Left lung (tissue), 10 donors: Measurements from ENCODE around the gene CDC25B. TPM values are rescaled to one million over a fixed set of nuclear protein-coding genes. Genes with fewer than 3 reads are reported as not detected.

ENCODE experiments used
- ATAC-seq: fragments of 200-7000 bp; cut with Tn5 transposase; one replicate; pipeline ENCODE4 v1.9.1; 2020; ENCODE audit warnings: moderate library complexity
- DNase-seq, 4 donors: peaks; one replicate each; pipeline ENCODE4 v3.0.0-alpha.2; 2013 to 2020
- H3K27ac ChIP-seq, 2 donors: fragments of 200-600 bp; sonication (generic) in 1 of 2; one replicate each; pipeline versions ENCODE4 v1.5.0 to v1.8.0; 2020 to 2021
- H3K27me3 ChIP-seq, 2 donors: fragments of 200-600 bp; sonication (generic) in 1 of 2; one replicate each; pipeline versions ENCODE4 v1.5.0 to v1.8.0; 2020 to 2021
- H3K36me3 ChIP-seq, 2 donors: fragments of 200-600 bp; sonication (generic) in 1 of 2; one replicate each; pipeline versions ENCODE4 v1.5.0 to v1.8.0; 2020 to 2021
- H3K4me1 ChIP-seq, 2 donors: fragments of 200-600 bp; one replicate each; pipeline ENCODE4 v1.8.0; 2021
- H3K4me3 ChIP-seq, 2 donors: fragments of 200-600 bp; sonication (generic) in 1 of 2; one replicate each; pipeline versions ENCODE4 v1.5.0 to v1.8.0; 2020 to 2021; ENCODE audit warnings: mild to moderate bottlenecking in 1 of 2
- H3K9me3 ChIP-seq, 2 donors: fragments of 200-600 bp; sonication (generic) in 1 of 2; one replicate each; pipeline versions ENCODE4 v1.5.0 to v1.8.0; 2020 to 2021
- CTCF ChIP-seq, 2 donors: fragments of 200-600 bp; sonication (generic) in 1 of 2; IDR thresholded peaks; one replicate each; pipeline versions ENCODE4 v1.5.0 to v1.8.0; 2021; ENCODE audit warnings: antibody characterized with exemption in 2 of 2
- intact Hi-C, 2 donors: fragments of 100-400 bp; cut with DNase I; formaldehyde crosslinking; loops; one replicate each; pipeline versions ENCODE4 v1.11.2 to v1.14.2; 2022
- polyA plus RNA-seq, 6 donors: library from polyadenylated mRNA; unstranded; fragments of 120-200 nt; gene quantifications; one replicate each; pipeline ENCODE4 v1.2.1, GENCODE V29; 2013; ENCODE audit not compliant: insufficient read length in 6 of 6
- total RNA-seq, 2 donors: library from RNA; stranded (reverse); fragmentation: NEBNext Ultra II Directional; extraction: Animal tissue kit (Norgen Biotek cat#: 25700); gene quantifications; one replicate each; pipeline ENCODE4 v1.2.1, GENCODE V29; 2021
- donor health status: DM: no; HTN: yes; CAD: no.
- donor health status: DM: no; HTN: no; CAD: no.

CDC25B gene
- total and polyA plus RNA-seq, 8 donors: 50.8 to 121 (median 60.4) TPM

DNA sequence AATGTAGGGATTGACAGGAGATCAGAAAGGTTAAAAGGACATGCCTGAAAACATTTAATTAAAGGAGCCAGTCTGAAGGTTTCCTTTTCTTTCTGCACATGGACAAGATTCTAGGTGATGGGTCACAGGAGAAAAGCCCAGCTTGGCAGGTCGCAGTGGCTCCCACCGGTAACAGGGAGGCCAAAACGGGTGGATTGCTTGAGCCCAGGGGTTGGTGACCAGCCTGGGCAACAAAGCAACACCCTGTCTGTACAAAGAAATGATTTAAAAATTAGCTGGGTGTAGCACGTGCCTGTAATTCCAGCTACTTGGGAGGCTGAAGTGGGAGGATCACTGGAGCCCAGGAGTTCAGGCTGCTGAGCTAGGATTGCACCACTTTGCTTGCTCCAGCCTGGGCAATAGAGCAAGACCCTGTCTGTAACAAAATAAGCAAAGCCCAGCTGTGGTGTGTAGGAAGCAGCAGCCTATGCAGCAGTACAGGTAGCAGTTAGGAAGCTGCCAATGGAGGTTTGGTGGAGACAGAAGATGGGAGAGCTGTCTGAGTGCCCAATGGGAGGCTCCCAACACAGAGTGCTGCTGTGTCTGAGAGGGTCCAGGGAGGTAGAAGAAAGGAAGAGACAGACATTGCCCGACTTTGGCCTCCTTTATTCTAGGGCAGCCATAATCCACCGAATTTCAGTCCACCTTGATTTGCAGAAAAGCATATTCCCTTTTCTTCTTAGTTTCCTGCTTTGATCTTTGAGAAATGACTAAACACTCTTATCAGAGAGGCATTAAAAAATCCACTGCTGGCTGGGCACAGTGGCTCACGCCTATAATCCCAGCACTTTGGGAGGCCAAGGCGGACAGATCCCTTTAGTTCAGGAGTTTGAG, 17.1 kb downstream of the CDC25B start:
- intact Hi-C loops: no loop called here

GRCh38 chr20:3813848-3814581, 17.9 kb downstream of the CDC25B start:
- Histone ChIP-seq H3K4me1 (peaks cover 31 to 74% of the 10 kb centered on the region in 2 donors), H3K27ac (peak overlapping the region in 1 of 2 donors; percentile 88), H3K27me3 (no peaks in the 10 kb centered on the region), H3K4me3 (no peak overlapping the region), H3K9me3 (no peaks in the 10 kb centered on the region), H3K36me3 (no peaks in the 10 kb centered on the region)
- TF ChIP-seq CTCF (IDR thresholded peaks at IDR 0.05): no peak
- intact Hi-C loops: no loop called here
- DNase-seq (no peak), ATAC-seq (no peak)

More for the DNA sequence above, 17.1 kb downstream of the CDC25B start:
- no peak for ATAC-seq
- Histone ChIP-seq H3K36me3 (no peaks in the 10 kb centered on the region), H3K27ac (peak overlapping the region; percentile 19 to 88), H3K9me3 (no peaks in the 10 kb centered on the region), H3K27me3 (no peaks in the 10 kb centered on the region), H3K4me1 (peaks cover 31 to 73% of the 10 kb centered on the region in 2 donors), H3K4me3 (no peak overlapping the region)
- no peak for DNase-seq
- no peak for TF ChIP-seq CTCF (IDR thresholded peaks at IDR 0.05)

GRCh38 chr20:3814928-3815495, 18.9 kb downstream of the CDC25B start:
- peaks cover 33 to 76% of the 10 kb centered on the region in 2 donors for H3K4me1 ChIP-seq
- DNase-seq: no peak
- intact Hi-C loops: loop anchor here in 1 of 2 donors (5.0 kb wide), 1 partner anchor 33 kb away; the partner anchor contains the start of gene SPEF1
- no peak overlapping the region for H3K4me3 ChIP-seq
- ATAC-seq: no peak
- no peaks in the 10 kb centered on the region for H3K27me3 ChIP-seq
- no peaks in the 10 kb centered on the region for H3K9me3 ChIP-seq
- no peak overlapping the region for H3K27ac ChIP-seq
- no peak for TF ChIP-seq CTCF (IDR thresholded peaks at IDR 0.05)
- H3K36me3 ChIP-seq: no peaks in the 10 kb centered on the region

GRCh38 chr20:3815703-3816315, 19.7 kb downstream of the CDC25B start:
- intact Hi-C loops: loop anchor here in 1 of 2 donors (5.0 kb wide), 1 partner anchor 34 kb away; the partner anchor contains the start of gene SPEF1
- DNase-seq (no peak), ATAC-seq (no peak)
- no peaks in the 10 kb centered on the region for H3K36me3 ChIP-seq
- no peak for TF ChIP-seq CTCF (IDR thresholded peaks at IDR 0.05)
- H3K27ac ChIP-seq: no peak overlapping the region
- H3K27me3 ChIP-seq: no peaks in the 10 kb centered on the region
- no peak overlapping the region for H3K4me3 ChIP-seq
- H3K9me3 ChIP-seq: no peaks in the 10 kb centered on the region
- H3K4me1 ChIP-seq: peaks cover 28 to 69% of the 10 kb centered on the region in 2 donors
